GM19043 (cell line): ENCODE data around the gene MUSK.
"Not testable (repeated sequence)": the region's sequence is repeated elsewhere in the genome, so short reads cannot be mapped to it uniquely, and the experiment has no call there.

Experiments
- ATAC-seq: cut with Tn5 transposase; IDR thresholded peaks from one replicate; pipeline ENCODE4 v1.9.1; 2021; ENCODE audit warnings: low read depth; ENCODE audit not compliant: unreplicated experiment

MUSK gene

DNA sequence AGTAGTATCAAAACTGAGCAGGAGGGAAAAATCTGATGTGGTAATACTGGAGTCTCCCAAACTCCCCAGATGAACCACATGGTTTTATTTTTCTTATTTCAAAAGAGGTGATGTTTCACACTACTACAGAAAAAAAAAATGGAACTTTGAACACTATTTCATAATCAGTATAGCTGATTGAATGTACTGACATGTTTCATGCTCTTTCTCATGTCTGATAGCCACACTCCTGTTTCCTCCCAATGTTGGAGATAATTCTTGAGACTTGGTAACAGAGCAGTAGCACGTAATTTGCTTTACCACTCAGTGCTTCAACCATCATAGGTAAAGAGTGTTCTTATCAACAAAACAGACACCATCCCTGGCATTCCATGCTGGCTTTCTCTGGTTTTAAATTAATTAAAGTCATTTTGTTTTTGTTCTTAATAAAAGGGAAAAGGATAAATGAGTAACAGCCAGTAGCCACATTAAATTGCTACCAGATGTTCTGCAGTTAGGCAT, 85.2 kb downstream of the MUSK start:
- no peak for ATAC-seq

DNA sequence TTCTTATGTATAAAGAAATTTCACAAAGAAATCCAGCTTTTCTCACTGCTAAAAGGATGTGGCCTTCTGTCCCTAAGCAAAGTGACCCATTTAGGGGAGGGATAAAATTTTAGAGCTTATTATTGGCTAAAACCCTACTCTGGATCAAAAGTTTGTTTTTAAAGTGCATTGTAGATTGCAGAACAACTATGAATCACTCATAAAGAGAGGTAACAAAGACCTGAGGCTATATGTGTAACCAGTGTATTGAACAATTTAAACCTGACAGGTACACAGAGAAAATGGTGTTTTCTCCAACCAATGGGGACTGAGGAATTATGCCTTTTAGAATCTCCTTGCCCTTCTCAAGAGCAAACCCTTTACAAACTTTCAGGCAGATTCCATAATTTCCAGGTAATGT, 86.6 kb downstream of the MUSK start:
- no peak for ATAC-seq

DNA sequence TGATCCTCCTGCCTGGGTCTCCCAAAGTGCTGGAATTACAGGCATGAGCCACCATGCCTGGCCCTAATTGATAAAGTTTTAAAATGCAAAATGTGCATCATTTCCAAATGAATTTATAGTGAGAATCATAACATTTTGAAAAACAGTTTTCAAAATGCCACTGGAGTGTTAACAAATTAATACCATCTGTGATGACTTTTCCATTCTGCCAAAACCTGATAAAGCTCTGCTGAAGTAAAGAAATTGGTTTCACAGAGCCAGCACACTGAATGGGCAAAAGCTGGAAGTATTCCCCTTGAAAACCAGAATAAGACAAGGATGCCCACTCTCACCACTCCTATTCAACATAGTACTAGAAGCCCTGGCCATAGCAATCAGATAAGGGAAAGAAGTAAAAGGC, 89.6 kb downstream of the MUSK start:
- ATAC-seq, result no peak

DNA sequence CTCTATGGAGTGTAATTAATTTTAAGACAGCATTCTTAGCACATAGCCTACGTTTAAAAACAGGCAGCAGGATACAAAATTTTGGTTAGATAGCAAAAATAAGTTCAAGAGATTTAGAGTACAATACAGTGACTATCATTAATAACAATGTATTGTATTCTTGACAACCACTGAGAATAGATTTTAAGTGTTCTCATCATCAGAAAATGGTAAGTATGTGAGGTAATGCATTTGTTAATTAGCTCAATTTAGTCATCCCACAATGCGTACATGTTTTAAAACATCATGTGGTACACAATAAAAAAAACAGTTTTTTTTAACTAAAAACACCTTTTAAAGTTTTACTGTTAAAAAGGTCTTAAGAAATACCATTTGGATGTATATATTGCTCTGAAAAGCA, 94.2 kb downstream of the MUSK start:
- ATAC-seq, result no peak

DNA sequence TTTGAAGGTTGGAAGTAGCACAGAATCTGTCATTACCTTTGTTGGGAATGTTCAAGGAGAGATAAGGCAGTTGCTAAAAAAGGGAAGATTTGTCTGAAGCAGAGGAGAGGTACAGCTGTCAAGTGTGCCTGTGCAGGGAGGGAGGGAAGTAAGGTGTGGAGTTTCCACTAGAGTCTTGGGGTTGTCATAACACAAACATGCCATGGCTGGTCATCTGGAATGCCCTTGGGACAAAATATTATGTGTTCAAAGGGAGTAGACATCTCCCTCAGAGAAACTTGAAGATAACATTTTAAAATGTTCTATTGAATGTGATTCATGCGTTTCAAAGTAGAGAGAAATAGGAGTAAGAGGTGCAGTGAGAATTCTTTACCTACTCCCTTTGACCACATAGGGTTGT, 95.0 kb downstream of the MUSK start:
- no peak for ATAC-seq

DNA sequence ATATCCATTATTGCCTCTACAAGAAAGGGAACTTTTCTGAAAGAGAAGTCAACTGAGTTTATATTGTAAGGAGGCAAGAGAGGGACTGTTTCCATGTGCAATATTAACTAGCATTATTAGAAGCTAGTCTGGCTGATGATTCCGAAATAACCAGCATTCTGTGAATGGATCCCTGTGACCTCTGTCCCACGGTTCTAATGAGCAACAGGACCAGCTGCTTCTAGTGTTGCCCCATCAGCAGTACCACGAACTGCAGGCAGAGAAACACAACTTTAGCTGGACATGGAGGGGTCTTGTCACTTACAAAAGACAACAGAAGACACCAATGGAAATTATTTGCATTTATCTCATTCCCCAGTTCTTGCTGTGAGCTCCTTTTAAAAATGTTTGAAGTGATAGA, 95.4 kb downstream of the MUSK start:
- no peak for ATAC-seq

DNA sequence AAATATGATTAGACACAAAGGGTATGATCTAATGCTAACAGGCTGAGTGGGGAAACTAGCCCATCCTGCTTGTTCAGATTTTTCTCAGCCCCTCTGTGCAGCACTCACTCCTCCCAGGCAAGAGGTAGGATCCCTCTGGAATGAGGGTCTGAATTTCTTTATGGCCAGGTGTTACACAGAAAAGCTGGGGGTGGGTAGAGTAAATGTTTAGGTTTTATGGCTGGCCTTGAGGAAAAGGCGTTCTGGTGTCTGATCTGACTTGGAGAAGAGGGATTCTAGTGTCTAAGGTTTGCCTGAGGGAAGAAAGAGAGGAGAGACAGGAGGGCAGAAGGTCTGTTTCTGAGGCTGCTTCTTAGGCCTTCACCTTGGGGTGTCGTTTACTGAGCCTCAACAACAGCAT, 97.3 kb downstream of the MUSK start:
- no peak for ATAC-seq

DNA sequence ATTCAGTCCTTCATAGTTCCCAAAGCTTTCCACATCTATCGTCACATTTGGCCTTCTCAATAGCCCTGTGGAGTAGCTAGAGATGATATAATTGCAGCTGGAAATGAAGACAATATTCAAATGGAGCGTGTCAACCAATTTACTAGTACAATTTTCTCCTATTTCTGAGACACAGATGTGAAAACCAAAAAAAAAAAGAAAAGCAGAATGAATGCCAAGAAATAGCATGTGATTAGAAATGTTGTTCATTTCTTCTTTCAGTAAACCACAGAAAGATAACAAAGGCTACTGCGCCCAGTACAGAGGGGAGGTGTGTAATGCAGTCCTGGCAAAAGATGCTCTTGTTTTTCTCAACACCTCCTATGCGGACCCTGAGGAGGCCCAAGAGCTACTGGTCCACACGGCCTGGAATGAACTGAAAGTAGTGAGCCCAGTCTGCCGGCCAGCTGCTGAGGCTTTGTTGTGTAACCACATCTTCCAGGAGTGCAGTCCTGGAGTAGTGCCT, 99.0 kb downstream of the MUSK start:
- ATAC-seq, result no peak

DNA sequence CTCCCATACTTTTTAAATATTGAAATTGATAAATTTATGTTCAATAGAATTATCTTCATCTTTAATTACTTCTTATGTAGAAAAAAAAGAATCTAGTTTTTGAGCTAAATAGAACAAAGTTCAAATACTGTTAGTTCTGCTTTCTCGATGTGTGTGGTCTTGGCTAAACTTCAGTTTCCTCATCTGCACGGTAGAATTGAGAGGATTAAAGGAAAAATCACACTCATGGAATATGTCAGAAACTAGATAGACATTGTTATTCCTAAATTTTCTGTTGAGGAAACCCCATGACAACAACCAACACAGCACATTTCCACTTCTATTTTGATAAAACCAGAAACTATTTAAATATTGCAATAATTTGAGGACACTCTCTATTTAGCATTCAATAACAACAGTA, 100.3 kb downstream of the MUSK start:
- ATAC-seq, result no peak

DNA sequence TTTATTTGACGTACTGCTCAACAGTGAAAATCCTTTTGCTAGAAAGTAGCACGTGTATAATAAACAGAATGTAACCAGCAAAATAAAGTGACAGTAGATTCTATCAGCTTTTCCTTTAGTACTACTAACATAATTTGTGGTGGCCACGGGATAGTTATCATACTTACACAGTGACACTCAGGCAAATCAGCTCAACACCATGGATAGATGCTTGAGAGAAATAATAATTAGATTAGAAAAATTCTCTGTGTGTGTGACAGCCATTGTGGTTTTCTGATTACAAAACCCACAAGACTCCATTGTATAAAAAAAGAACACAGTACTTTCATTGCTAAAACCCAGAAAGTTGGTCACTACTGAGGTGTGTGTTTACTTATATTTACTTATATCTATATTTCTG, 101.1 kb downstream of the MUSK start:
- ATAC-seq, result no peak

DNA sequence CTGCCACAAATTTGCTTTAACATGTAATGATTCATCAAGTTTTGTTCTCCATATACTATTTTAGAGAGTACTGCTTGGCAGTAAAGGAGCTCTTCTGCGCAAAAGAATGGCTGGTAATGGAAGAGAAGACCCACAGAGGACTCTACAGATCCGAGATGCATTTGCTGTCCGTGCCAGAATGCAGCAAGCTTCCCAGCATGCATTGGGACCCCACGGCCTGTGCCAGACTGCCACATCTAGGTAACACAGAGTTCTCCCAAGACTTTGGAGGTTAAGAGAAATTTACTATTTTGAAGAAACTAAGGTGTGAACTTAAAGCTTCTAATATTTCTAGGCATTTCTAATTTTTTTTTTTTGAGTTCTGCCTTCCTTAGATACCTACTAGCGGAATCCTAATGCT, 107.1 kb downstream of the MUSK start:
- no peak for ATAC-seq

DNA sequence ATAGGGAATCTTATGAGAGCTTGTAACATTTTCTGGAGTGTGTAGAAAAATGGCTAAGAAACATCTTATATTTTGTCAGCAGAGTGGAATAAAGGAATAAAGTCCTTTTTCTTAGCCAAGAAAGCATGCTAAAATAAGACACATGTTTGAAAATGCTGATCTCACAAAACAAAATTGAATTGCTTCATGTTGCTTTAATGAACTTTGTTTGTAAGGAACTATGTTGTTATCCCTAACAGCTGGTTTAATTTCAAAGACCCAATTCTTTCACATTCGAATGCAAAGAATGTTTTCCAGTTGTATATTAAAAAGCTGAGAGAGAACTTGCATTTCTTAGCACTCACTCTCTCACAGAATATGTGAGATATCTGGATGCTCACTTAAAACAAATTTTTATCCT, 107.6 kb downstream of the MUSK start:
- ATAC-seq, result no peak

DNA sequence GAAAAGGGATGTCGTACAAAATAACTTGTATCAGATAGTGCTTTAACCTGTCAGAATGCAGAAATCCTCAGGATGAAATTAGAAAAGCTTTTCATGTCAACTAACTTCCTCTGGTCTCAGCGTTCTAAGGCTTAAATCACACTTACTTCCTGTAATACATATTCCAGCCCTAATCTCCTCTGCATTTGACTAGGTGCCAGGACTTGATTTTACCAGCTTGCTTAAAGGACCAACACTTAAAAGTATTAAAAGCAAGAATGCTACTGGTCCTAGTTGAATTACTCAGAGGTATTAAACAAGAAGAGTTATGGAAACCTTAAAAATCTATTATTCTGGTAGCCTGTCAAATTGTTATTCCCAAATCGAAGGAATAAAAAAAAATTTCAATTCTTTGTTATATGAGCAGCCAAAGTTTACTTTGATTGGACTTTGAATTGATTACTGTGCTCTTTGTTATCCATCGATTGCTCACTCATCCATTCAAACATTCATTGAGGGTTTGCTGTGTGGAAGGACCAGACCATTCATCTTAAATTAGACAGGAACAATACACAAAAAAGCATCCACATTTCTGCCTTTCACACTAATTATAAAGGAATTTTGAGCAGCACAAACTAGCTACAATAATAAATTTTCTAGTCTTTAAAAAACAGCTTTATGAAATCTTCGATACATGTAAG, 108.7 kb downstream of the MUSK start:
- ATAC-seq, result no peak

DNA sequence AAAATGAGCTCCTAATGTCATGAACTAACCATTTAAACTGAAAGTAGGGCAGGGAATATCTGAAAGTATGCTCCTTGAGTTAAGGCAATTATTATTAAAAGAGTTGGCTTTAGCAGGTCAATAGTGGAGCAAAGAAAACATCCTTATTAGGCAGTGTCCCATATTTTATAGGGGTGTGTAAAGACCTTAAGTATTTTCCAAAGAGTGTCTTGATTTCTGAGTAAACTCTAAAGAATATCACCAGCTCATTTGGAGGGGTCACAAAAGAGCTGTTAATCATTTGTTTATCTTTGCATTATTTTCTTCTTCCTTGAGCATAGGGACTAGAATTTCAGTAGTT, 109.3 kb downstream of the MUSK start:
- no peak for ATAC-seq

DNA sequence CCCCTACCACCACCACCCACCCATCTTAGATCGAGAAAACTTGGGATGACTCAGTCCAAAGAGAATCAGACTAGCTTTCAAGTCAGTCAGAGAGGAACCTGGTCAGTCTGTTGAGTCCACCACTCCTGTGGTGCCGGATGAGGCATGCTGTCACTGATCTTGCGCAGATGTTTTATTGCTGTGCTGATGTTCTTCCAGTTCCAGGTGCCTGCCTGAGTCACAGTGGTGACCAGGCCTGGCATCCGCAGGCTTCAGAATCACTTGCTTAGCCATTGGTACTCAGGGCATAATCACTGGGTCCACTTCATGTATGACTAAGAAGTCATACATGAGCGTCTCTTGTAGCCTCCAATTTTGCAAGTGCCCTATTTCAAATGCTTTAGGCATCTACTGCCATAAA, 114.1 kb downstream of the MUSK start:
- ATAC-seq, result no peak

DNA sequence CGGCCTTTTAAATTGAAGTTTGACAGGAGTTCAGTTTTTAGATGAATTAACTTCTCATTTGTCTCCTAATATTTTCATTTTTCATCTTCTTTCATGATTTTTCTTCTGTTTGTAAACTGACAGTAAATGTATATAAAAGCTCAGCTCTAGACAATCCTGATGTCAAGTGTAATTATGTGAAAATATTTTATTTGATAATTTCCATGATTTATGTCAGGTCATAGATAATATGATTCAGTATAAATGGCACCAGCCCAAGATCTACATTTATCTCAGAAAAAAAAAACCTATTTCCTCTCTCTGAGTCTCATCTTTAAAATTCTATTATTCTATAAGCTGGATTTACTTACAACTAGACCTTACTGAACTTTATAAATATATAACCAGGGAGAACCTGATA, 115.7 kb downstream of the MUSK start:
- ATAC-seq, result no peak

DNA sequence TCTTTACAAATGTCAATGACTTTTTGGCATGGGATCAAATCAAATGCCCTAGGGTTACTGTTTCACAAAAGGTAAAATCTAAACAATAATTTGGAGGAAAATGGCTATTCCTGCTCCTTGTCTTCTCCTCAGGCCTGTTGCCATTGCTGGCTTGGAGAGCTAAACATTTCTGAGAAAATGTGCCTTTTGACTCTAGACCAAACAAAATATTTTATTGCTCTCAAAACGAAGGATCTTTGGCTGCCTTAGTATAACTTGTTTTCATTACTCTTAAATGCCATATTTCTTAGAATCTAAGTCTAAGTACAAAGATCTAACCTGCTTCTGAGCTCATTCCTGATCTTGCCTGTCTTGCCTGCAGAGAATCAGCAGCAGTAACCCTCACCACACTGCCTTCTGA, 116.6 kb downstream of the MUSK start:
- no peak for ATAC-seq

DNA sequence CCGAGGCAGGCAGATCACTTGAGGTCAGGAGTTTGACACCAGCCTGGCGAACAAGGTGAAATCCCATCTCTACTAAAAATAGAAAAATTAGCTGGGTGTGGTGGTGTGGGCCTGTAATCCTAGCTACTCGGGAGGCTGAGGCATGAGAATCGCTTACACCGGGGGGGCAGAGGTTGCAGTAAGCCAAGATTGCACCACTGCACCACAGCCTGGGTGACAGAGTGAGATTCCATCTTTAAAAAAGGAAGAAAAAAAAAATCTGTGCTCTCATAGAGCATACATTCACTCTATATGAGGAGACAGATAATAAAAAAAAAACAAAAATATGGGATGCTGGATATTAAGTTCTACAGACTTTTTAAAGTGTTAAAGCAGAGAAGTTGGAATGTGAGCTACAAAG, 119.8 kb downstream of the MUSK start:
- ATAC-seq, result not testable (repeated sequence)

DNA sequence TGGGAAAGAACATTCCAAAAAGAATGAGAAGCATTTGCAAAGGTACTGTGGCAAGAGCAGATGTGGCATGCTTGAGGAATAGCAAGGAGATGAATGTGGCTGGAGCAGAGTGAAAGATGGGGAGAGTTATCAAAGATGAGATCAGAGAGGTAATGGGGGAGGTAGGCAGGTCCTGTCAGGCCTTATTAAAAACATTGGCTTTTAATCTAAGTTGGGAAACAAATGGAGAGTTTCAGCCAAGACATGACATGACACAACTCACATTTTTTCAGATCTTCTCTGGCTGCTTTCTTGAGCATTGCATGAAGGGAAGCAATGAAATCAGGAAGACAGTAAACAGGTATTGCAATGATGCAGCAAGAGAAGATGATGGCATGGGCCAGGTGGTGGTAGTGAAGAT, 120.3 kb downstream of the MUSK start:
- ATAC-seq, result no peak

DNA sequence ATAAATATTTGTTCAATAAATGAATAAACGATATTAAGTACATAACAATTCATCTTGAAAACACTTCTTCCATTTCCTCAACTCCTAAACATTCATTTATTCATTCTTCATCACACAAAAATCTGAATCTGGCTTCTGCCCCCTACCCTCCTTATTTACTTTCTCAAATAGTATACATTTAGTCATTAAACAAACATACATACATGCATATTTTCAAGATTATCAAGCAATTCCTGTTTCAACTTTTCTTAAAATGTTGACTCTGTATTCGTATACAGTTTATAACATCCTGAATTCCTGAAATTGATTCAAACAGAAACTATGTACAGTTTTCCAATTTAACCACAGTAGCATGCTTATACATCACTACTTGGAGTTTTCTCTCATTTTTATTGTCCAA, 129.0 kb downstream of the MUSK start:
- no peak for ATAC-seq

DNA sequence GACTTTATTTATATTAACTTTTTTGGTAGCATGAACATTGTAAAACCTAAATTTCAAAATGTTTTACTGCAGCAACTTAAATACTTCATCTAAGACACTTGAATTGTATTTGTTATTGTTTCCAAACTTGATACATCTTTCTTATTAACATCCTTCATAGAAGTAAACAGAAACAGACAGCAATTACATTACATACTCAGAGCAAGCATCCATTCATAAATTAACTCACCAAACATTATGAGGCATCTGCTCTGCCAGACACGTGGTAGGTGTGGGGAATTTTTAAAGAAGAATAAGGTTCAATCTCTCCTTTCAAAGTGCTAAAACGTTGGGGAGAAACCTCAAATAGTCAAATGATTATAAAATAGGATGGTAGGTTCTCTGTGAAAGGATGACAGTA, 130.8 kb downstream of the MUSK start:
- no peak for ATAC-seq

DNA sequence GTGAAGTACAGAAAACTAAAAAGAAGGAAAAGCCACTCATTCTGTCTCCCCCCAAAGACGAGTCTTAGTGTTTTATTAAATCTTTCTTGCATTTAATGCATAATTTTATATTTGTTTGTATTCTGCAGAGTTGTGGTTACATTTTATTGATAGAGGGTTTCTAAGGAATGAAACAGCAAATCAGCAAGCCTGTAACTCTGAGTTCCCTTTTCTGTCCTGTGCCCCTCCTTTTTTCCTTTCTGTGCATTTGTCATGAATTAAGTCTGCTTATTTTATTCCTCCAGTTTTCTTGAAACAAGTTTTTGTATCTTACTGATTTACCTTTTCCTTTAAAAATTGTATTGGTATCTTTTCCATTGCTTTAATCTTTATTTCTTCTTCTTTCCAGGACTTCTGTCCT, 132.8 kb downstream of the MUSK start:
- no peak for ATAC-seq
